Measurements from ENCODE around the gene SLC9C2. TPM values are rescaled to one million over a fixed set of nuclear protein-coding genes. Genes with fewer than 3 reads are reported as not detected.

SLC9C2 gene
- total RNA-seq, 1 experiment from 2014 or later = not detected

DNA sequence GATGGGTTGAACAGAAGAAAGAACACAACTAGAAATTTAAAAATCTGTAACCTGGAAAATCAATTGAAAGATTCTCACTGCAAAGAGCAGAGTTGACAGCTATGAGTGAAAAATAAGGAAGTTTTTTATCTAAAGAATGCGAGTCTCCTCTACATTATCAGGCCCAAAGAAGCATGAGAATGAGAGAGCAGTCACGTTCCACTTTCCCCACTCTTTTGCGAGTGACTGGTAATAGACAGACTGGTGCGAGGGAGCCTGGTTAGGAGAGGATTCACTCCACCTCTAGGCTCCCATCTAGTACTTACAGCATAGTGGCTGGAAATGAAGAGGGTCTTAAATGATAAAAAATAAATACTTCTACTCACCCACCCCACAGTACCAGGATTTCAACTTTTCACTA, 73.8 kb downstream of the SLC9C2 start:
- Histone ChIP-seq H3K36me3 (ENCODE audit: low read depth) (no peaks in the 10 kb centered on the region), H3K4me2 (no peak overlapping the region), H4K20me1 (ENCODE audit: insufficient read depth) (no peaks in the 10 kb centered on the region; the same call in 1 of the 2 replicates), H3K27me3 (ENCODE audit: insufficient read depth, low read depth) (no peaks in the 10 kb centered on the region), H3K79me2 (ENCODE audit: low read depth) (no peaks in the 10 kb centered on the region), H2AFZ (no peak overlapping the region), H3K27ac (no peak overlapping the region), H3K4me3 (no peak overlapping the region), H3K9me3 (ENCODE audit: insufficient read depth, low read depth) (no peaks in the 10 kb centered on the region), H3F3A (ENCODE audit: insufficient read depth, low read depth) (no peaks in the 10 kb centered on the region), H3K4me1 (replicated peaks; ENCODE audit: insufficient read depth) (peaks cover 6% of the 10 kb centered on the region), H3K9me2 (ENCODE audit: insufficient read depth) (no peaks in the 10 kb centered on the region)
- intact Hi-C loops (cut with micrococcal nuclease; ENCODE audit: unreplicated experiment) = no loop called here
- no peak for DNase-seq
- no TSS peak for BruUV-seq (replicated peaks)
- TF ChIP-seq, protein P1, sequence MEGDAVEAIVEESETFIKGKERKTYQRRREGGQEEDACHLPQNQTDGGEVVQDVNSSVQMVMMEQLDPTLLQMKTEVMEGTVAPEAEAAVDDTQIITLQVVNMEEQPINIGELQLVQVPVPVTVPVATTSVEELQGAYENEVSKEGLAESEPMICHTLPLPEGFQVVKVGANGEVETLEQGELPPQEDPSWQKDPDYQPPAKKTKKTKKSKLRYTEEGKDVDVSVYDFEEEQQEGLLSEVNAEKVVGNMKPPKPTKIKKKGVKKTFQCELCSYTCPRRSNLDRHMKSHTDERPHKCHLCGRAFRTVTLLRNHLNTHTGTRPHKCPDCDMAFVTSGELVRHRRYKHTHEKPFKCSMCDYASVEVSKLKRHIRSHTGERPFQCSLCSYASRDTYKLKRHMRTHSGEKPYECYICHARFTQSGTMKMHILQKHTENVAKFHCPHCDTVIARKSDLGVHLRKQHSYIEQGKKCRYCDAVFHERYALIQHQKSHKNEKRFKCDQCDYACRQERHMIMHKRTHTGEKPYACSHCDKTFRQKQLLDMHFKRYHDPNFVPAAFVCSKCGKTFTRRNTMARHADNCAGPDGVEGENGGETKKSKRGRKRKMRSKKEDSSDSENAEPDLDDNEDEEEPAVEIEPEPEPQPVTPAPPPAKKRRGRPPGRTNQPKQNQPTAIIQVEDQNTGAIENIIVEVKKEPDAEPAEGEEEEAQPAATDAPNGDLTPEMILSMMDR (conservative IDR thresholded peaks at IDR 0.05) = no peak
- TF ChIP-seq EZH2 (IDR thresholded peaks at IDR 0.05; ENCODE audit: low read depth) = no peak
- CTCF ChIA-PET = no interaction called here
- POLR2A ChIA-PET (ENCODE audit: unreplicated experiment) = no interaction called here

DNA sequence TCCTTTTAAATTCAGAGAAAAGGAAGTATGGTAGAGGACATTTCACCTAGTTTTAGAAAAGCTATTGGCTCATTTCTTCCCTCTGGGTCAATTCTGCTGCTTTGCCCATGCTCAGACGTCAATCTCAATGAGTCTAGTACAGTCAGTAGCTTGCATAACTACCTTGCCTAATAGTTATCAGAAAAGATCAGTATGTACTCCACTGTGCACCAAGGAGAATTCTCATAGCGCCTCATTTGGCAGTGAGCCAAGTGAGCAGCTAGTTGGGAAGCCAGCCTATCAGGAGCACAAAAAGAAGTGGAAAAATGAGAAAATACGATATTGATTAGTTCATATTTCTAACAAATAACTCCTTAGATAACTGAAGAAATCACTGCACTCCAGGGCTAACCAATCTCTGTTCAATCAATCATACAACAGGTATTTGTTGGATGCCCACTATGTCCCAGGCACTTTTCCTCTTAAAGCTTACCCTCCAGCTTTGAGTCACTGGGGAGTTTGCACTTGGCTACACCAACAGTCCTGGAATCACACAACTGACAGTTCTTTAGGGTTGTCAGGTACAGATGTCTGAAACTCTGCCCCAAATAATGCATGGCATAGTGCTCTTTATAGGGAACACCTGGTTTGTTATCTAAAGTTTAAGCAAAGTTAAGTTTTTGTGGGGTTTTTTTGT, 75.6 kb downstream of the SLC9C2 start:
- Histone ChIP-seq H3K4me3 (no peak overlapping the region), H2AFZ (no peak overlapping the region), H3K9me2 (ENCODE audit: insufficient read depth) (no peaks in the 10 kb centered on the region), H3K27ac (no peak overlapping the region), H3K36me3 (ENCODE audit: low read depth) (no peaks in the 10 kb centered on the region), H3F3A (ENCODE audit: insufficient read depth, low read depth) (no peaks in the 10 kb centered on the region), H3K4me2 (0 out of 2 replicates have a peak overlapping the region, but pooled peaks have one; percentile 15), H3K79me2 (ENCODE audit: low read depth) (no peaks in the 10 kb centered on the region), H3K27me3 (ENCODE audit: insufficient read depth, low read depth) (no peaks in the 10 kb centered on the region), H3K4me1 (replicated peaks; ENCODE audit: insufficient read depth) (peaks cover 6% of the 10 kb centered on the region), H3K9me3 (ENCODE audit: insufficient read depth, low read depth) (no peaks in the 10 kb centered on the region), H4K20me1 (ENCODE audit: insufficient read depth) (no peaks in the 10 kb centered on the region; the same call in 1 of the 2 replicates)
- DNase-seq = peak; percentile 16 to 78
- intact Hi-C loops (cut with micrococcal nuclease; ENCODE audit: unreplicated experiment) = no loop called here
- ChIA-PET CTCF (no interaction called here), POLR2A (ENCODE audit: unreplicated experiment) (interaction anchor here (0.5 kb wide), 1 partner anchor 63 kb away, joined by 4 read pairs; no protein-coding TSS in a partner anchor)
- BruUV-seq (replicated peaks) = no TSS peak
- TF ChIP-seq EZH2 (IDR thresholded peaks at IDR 0.05; ENCODE audit: low read depth) = no peak
- TF ChIP-seq, protein P1 (conservative IDR thresholded peaks at IDR 0.05) = no peak

DNA sequence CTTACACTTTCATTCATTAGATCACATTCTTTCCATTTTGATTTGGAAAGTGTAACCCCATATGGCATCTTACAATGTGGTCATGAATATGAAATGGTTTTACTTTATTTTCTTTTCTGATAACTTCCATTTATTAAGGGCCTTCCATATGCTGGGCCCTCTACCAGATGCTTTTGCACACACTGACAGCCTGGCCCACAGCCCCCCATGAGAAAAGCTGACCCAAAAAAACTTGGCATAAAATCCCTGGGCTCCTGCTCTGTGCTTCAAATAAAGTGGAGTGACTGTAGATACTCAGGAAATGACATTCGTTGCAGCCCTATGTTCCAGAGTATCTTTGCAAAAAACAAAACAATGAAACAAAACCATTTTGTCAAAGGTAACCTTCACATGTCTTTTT, 76.9 kb downstream of the SLC9C2 start:
- H3K9me2 ChIP-seq (ENCODE audit: insufficient read depth) = no peaks in the 10 kb centered on the region
- BruUV-seq (replicated peaks) = no TSS peak
- no peaks in the 10 kb centered on the region for H3K27me3 ChIP-seq (ENCODE audit: insufficient read depth, low read depth)
- H4K20me1 ChIP-seq (ENCODE audit: insufficient read depth) = no peaks in the 10 kb centered on the region
- no peaks in the 10 kb centered on the region for H3F3A ChIP-seq (ENCODE audit: insufficient read depth, low read depth)
- H3K36me3 ChIP-seq (ENCODE audit: low read depth) = no peaks in the 10 kb centered on the region
- DNase-seq = no peak
- H2AFZ ChIP-seq = no peak overlapping the region
- H3K4me3 ChIP-seq = no peak overlapping the region
- TF ChIP-seq, protein P1 (conservative IDR thresholded peaks at IDR 0.05) = no peak
- no peak for TF ChIP-seq EZH2 (IDR thresholded peaks at IDR 0.05; ENCODE audit: low read depth)
- intact Hi-C loops (cut with micrococcal nuclease; ENCODE audit: unreplicated experiment) = no loop called here
- H3K4me1 ChIP-seq (replicated peaks; ENCODE audit: insufficient read depth) = peaks cover 6% of the 10 kb centered on the region
- H3K9me3 ChIP-seq (ENCODE audit: insufficient read depth, low read depth) = no peaks in the 10 kb centered on the region
- H3K79me2 ChIP-seq (ENCODE audit: low read depth) = no peaks in the 10 kb centered on the region
- H3K27ac ChIP-seq = no peak overlapping the region
- ChIA-PET POLR2A (ENCODE audit: unreplicated experiment) (no interaction called here), CTCF (no interaction called here)
- H3K4me2 ChIP-seq = no peak overlapping the region
